IMR-90 (cell line): ENCODE measurements around the gene STK10. TPM values are rescaled to one million over a fixed set of nuclear protein-coding genes. Genes with fewer than 3 reads are reported as not detected.

Source experiments
- ATAC-seq: fragments of 200-7000 bp; cut with Tn5 transposase; 2 replicates; pipeline ENCODE4 v1.9.1; 2020; ENCODE audit warnings: low read depth, mild to moderate bottlenecking, moderate library complexity
- BruUV-seq: library from RNA; stranded (reverse); fragments of 400-500 nt; replicated peaks from 2 replicates; lab custom pipeline; 2021; lab: Mats Ljungman, UMichigan
- CTCF ChIA-PET: fragments of 300-600 bp; formaldehyde crosslinking; extraction: SDS; loops from one replicate; lab custom pipeline; 2021; ENCODE audit warnings: antibody characterized with exemption; lab: Yijun Ruan, JAX
- POLR2A ChIA-PET: fragments of 300-600 bp; sonication (Branson Sonifier 250); formaldehyde crosslinking; loops from one replicate; lab custom pipeline; 2022; ENCODE audit warnings: antibody characterized with exemption; ENCODE audit not compliant: unreplicated experiment; lab: Charles Lee
- DNase-seq: peaks from one replicate; pipeline ENCODE4 v3.0.0; 2013
- H2AFZ ChIP-seq: replicated peaks from 2 replicates; pipeline ENCODE3; 2013; ENCODE audit warnings: low read length, mild to moderate bottlenecking; ENCODE audit not compliant: poor library complexity
- H2AK5ac ChIP-seq: 2 replicates; pipeline ENCODE4 v1.6.1; 2013; ENCODE audit warnings: low read depth, low read length, inconsistent platforms
- H2AK9ac ChIP-seq: replicated peaks from 2 replicates; pipeline ENCODE3; 2013; ENCODE audit warnings: mild to moderate bottlenecking, low read depth, low read length, moderate library complexity; ENCODE audit not compliant: poor library complexity
- H2BK120ac ChIP-seq: 2 replicates; pipeline ENCODE4 v1.6.1; 2013; ENCODE audit warnings: low read depth, low read length, inconsistent platforms
- H2BK15ac ChIP-seq: 3 replicates; pipeline ENCODE4 v1.6.1; 2013; ENCODE audit warnings: low read depth, low read length, inconsistent platforms
- H2BK20ac ChIP-seq: 2 replicates; pipeline ENCODE4 v1.6.1; 2013; ENCODE audit warnings: low read depth, mild to moderate bottlenecking, inconsistent platforms, low read length, moderate library complexity
- H2BK5ac ChIP-seq: 2 replicates; pipeline ENCODE4 v1.6.1; 2013; ENCODE audit warnings: mild to moderate bottlenecking, low read depth, low read length, inconsistent platforms; ENCODE audit not compliant: poor library complexity, severe bottlenecking
- H3K14ac ChIP-seq: replicated peaks from 2 replicates; pipeline ENCODE4 v1.6.1; 2013; ENCODE audit warnings: low read depth, low read length, inconsistent platforms
- H3K18ac ChIP-seq: 2 replicates; pipeline ENCODE4 v1.6.1; 2013; ENCODE audit warnings: low read depth, low read length, control low read depth
- H3K23ac ChIP-seq: 2 replicates; pipeline ENCODE4 v1.6.1; 2013; ENCODE audit warnings: low read depth, low read length, inconsistent platforms
- H3K27ac ChIP-seq: 2 replicates; pipeline ENCODE4 v1.5.1; 2013; ENCODE audit warnings: mild to moderate bottlenecking, control low read depth, low read length; ENCODE audit not compliant: insufficient read depth
- H3K27me3 ChIP-seq: 2 replicates; pipeline ENCODE4 v1.6.1; 2013; ENCODE audit warnings: low read length; ENCODE audit not compliant: control insufficient read depth, insufficient read depth
- H3K36me3 ChIP-seq: 2 replicates; pipeline ENCODE4 v1.6.1; 2013; ENCODE audit warnings: low read length, mixed read lengths; ENCODE audit not compliant: control insufficient read depth, insufficient read depth
- H3K4ac ChIP-seq: 2 replicates; pipeline ENCODE4 v1.6.1; 2013; ENCODE audit warnings: low read depth, low read length, inconsistent platforms
- H3K4me1 ChIP-seq: 2 replicates; pipeline ENCODE4 v1.6.1; 2013; ENCODE audit warnings: low read length, mixed read lengths; ENCODE audit not compliant: control insufficient read depth, insufficient read depth
- H3K4me2 ChIP-seq: 2 replicates; pipeline ENCODE4 v1.6.1; 2013; ENCODE audit warnings: low read depth, mild to moderate bottlenecking, control low read depth, low read length, moderate library complexity
- H3K4me3 ChIP-seq: 2 replicates; pipeline ENCODE4 v1.5.1; 2013; ENCODE audit warnings: low read depth, mild to moderate bottlenecking, control low read depth, low read length, moderate library complexity; ENCODE audit not compliant: insufficient read depth
- H3K56ac ChIP-seq: 2 replicates; pipeline ENCODE4 v1.6.1; 2013; ENCODE audit warnings: low read length, inconsistent platforms; ENCODE audit not compliant: insufficient read depth; ENCODE audit errors: extremely low read depth
- H3K79me1 ChIP-seq, 2 experiments: 2 replicates each; pipeline ENCODE4 v1.6.1; 2013; ENCODE audit warnings: low read length in 2 of 2, inconsistent platforms in 1 of 2, low read depth in 1 of 2
- H3K9ac ChIP-seq: 2 replicates; pipeline ENCODE4 v1.6.1; 2013; ENCODE audit warnings: low read depth, low read length, control low read depth
- H3K9me1 ChIP-seq: 2 replicates; pipeline ENCODE4 v1.6.1; 2013; ENCODE audit warnings: low read length, inconsistent platforms; ENCODE audit not compliant: insufficient read depth
- H3K9me3 ChIP-seq: 2 replicates; pipeline ENCODE4 v1.6.1; 2013; ENCODE audit warnings: low read length; ENCODE audit not compliant: control insufficient read depth, insufficient read depth
- H4K20me1 ChIP-seq: 2 replicates; pipeline ENCODE4 v1.6.1; 2013; ENCODE audit warnings: low read length, inconsistent platforms; ENCODE audit not compliant: insufficient read depth
- H4K5ac ChIP-seq: 2 replicates; pipeline ENCODE4 v1.6.1; 2013; ENCODE audit warnings: mild to moderate bottlenecking, low read depth, low read length, control low read depth
- H4K8ac ChIP-seq, 2 experiments: 2 replicates each; pipeline ENCODE4 v1.6.1; 2013; ENCODE audit warnings: low read depth in 2 of 2, low read length in 2 of 2, control low read depth in 1 of 2, inconsistent platforms in 1 of 2
- H4K91ac ChIP-seq: 2 replicates; pipeline ENCODE4 v1.6.1; 2013; ENCODE audit warnings: low read depth, low read length, inconsistent platforms; ENCODE audit not compliant: insufficient read depth
- BHLHE40 ChIP-seq: fragments of 150-350 bp; IDR thresholded peaks from 2 replicates; pipeline ENCODE4 v1.6.1; 2016; ENCODE audit warnings: mild to moderate bottlenecking, low read depth, low read length
- CEBPB ChIP-seq: IDR thresholded peaks from 2 replicates; pipeline ENCODE4 v1.6.1; 2012; ENCODE audit warnings: low read depth, low read length, improper control_type of control experiment
- CHD1 ChIP-seq: IDR thresholded peaks from 2 replicates; pipeline ENCODE4 v1.6.1; 2012; ENCODE audit warnings: low read depth, low read length, improper control_type of control experiment
- FOS ChIP-seq: fragments of 150-350 bp; IDR thresholded peaks from 2 replicates; pipeline ENCODE4 v1.6.1; 2016; ENCODE audit warnings: low read depth, low read length
- MAFK ChIP-seq: IDR thresholded peaks from 2 replicates; pipeline ENCODE4 v1.6.1; 2012; ENCODE audit warnings: low read depth, low read length, improper control_type of control experiment
- MAZ ChIP-seq: IDR thresholded peaks from 2 replicates; pipeline ENCODE4 v1.6.1; 2012; ENCODE audit warnings: low read depth, mild to moderate bottlenecking, low read length, improper control_type of control experiment, moderate library complexity, borderline replicate concordance
- MXI1 ChIP-seq: IDR thresholded peaks from 2 replicates; pipeline ENCODE4 v1.6.1; 2012; ENCODE audit warnings: low read depth, mild to moderate bottlenecking, low read length, moderate library complexity, borderline replicate concordance
- NFE2L2 ChIP-seq: fragments of 150-350 bp; IDR thresholded peaks from 2 replicates; pipeline ENCODE4 v1.6.1; 2016; ENCODE audit warnings: low read depth, mild to moderate bottlenecking, low read length
- POLR2A ChIP-seq: IDR thresholded peaks from 2 replicates; pipeline ENCODE4 v1.6.1; 2012; ENCODE audit warnings: mild to moderate bottlenecking, low read depth, low read length
- RAD21 ChIP-seq: IDR thresholded peaks from 2 replicates; pipeline ENCODE4 v1.6.1; 2012; ENCODE audit warnings: low read length, improper control_type of control experiment
- RCOR1 ChIP-seq: IDR thresholded peaks from 2 replicates; pipeline ENCODE4 v1.6.1; 2012; ENCODE audit warnings: mild to moderate bottlenecking, low read length, improper control_type of control experiment; ENCODE audit not compliant: insufficient replicate concordance
- RFX5 ChIP-seq: IDR thresholded peaks from 2 replicates; pipeline ENCODE4 v1.8.0; 2012; ENCODE audit warnings: low read depth, mild to moderate bottlenecking, low read length, moderate library complexity
- SMC3 ChIP-seq: fragments of 150-350 bp; IDR thresholded peaks from 2 replicates; pipeline ENCODE4 v1.6.1; 2016; ENCODE audit warnings: low read depth, mild to moderate bottlenecking, antibody characterized with exemption, low read length, moderate library complexity
- WGBS, 2 experiments: methylation state at CpG; one replicate each; pipeline versions ENCODE4 v1.1.5 to v1.1.7; 2013; ENCODE audit warnings: missing lambda C conversion rate in 2 of 2; ENCODE audit not compliant: insufficient read length in 1 of 2; ENCODE audit errors: extremely low coverage in 2 of 2; 5-methylcytosine and 5-hydroxymethylcytosine counted together
- dilution Hi-C: fragments of 300-500 bp; cut with HindIII; formaldehyde crosslinking; loops from one replicate; pipeline ENCODE4 v1.14.3; 2018; ENCODE audit warnings: low sequenced_read_pairs; ENCODE audit not compliant: unreplicated experiment
- in situ Hi-C: fragments of 300-500 bp; cut with MboI; formaldehyde crosslinking; loops from 3 replicates; pipeline ENCODE4 v1.14.3; 2019; ENCODE audit warnings: low sequenced_read_pairs, inconsistent platforms, mixed read lengths
- intact Hi-C: fragments of 100-400 bp; cut with micrococcal nuclease; formaldehyde crosslinking; loops from 2 replicates; pipeline ENCODE4 v1.10.0; 2022
- polyA plus RNA-seq, 3 experiments: library from polyadenylated mRNA; depleted of rRNA; stranded (reverse); fragments of >200 nt; gene quantifications; 2 replicates each; pipeline ENCODE4 v1.2.3, GENCODE V29; 2012; ENCODE audit warnings: low replicate concordance in 1 of 3
- total RNA-seq: library from RNA; depleted of rRNA; stranded (reverse); fragments of >200 nt; gene quantifications from 2 replicates; pipeline ENCODE4 v1.2.3, GENCODE V29; 2012
- TF ChIP-seq, protein P1 (sequence below): fragments of 150-350 bp; IDR thresholded peaks from 2 replicates; pipeline ENCODE4 v1.6.1; 2017; ENCODE audit warnings: mild to moderate bottlenecking, antibody characterized with exemption, low read length, low read depth
- TF ChIP-seq, protein P2 (sequence below): conservative IDR thresholded peaks from 2 replicates; pipeline ENCODE4 v1.5.1; 2012; ENCODE audit warnings: mild to moderate bottlenecking, low read depth, low read length, improper control_type of control experiment
- TF ChIP-seq, protein P3 (sequence below): fragments of 150-350 bp; IDR thresholded peaks from 2 replicates; pipeline ENCODE4 v1.6.1; 2016; ENCODE audit warnings: low read depth, mild to moderate bottlenecking, low read length, moderate library complexity, borderline replicate concordance

Gene STK10
- total and polyA plus RNA-seq, 2 of the 4 experiments (the other 2 are of a cell fraction) = 15.4 to 18.5 TPM

DNA sequence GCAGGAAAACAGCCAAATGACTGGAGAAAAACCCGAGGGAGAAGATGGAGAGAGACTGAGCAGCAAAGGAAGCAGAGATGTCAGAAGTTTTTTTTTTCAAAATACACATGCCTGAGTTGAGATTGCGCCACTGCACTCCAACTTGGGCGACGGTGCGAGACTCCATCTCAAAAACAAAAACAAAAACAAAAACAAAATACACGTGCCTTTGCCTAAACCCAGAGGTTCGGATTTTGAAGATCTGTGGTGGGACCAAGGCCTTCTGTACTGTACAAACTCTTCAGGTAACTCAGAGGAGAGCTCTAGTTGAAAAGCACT is 142.8 kb downstream of the STK10 start:
- H3K18ac ChIP-seq = no peak overlapping the region
- H2BK20ac ChIP-seq = no peak overlapping the region
- intact Hi-C loops (no loop called here), dilution Hi-C loops (no loop called here), in situ Hi-C loops (loop anchor here (10.0 to 25.0 kb wide), 3 partner anchors 130 to 630 kb away; partner anchors contain the start of gene FGF18)
- no peak overlapping the region for H3K4me3 ChIP-seq
- H2AFZ ChIP-seq = no peak overlapping the region
- no peak overlapping the region for H2BK15ac ChIP-seq
- no peak overlapping the region for H4K5ac ChIP-seq
- H4K91ac ChIP-seq = no peak overlapping the region
- ATAC-seq (no peak), DNase-seq (no peak)
- H3K9ac ChIP-seq = no peak overlapping the region
- H3K14ac ChIP-seq = no peak overlapping the region
- 63% methylated on average over 1 of the region's 7 CpGs; no CpG with 5 or more reads in 1 of the 2 experiments for WGBS, 2 experiments
- no peak overlapping the region for H3K56ac ChIP-seq
- TF ChIP-seq FOS (no peak), NFE2L2 (no peak), BHLHE40 (no peak), SMC3 (no peak), RCOR1 (no peak), RAD21 (no peak), CEBPB (no peak), MAZ (no peak), POLR2A (no peak), MAFK (no peak), CHD1 (no peak), RFX5 (no peak), MXI1 (no peak)
- TF ChIP-seq, protein P1, sequence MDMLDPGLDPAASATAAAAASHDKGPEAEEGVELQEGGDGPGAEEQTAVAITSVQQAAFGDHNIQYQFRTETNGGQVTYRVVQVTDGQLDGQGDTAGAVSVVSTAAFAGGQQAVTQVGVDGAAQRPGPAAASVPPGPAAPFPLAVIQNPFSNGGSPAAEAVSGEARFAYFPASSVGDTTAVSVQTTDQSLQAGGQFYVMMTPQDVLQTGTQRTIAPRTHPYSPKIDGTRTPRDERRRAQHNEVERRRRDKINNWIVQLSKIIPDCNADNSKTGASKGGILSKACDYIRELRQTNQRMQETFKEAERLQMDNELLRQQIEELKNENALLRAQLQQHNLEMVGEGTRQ = no peak
- TF ChIP-seq, protein P2, sequence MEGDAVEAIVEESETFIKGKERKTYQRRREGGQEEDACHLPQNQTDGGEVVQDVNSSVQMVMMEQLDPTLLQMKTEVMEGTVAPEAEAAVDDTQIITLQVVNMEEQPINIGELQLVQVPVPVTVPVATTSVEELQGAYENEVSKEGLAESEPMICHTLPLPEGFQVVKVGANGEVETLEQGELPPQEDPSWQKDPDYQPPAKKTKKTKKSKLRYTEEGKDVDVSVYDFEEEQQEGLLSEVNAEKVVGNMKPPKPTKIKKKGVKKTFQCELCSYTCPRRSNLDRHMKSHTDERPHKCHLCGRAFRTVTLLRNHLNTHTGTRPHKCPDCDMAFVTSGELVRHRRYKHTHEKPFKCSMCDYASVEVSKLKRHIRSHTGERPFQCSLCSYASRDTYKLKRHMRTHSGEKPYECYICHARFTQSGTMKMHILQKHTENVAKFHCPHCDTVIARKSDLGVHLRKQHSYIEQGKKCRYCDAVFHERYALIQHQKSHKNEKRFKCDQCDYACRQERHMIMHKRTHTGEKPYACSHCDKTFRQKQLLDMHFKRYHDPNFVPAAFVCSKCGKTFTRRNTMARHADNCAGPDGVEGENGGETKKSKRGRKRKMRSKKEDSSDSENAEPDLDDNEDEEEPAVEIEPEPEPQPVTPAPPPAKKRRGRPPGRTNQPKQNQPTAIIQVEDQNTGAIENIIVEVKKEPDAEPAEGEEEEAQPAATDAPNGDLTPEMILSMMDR = no peak
- TF ChIP-seq, protein P3, sequence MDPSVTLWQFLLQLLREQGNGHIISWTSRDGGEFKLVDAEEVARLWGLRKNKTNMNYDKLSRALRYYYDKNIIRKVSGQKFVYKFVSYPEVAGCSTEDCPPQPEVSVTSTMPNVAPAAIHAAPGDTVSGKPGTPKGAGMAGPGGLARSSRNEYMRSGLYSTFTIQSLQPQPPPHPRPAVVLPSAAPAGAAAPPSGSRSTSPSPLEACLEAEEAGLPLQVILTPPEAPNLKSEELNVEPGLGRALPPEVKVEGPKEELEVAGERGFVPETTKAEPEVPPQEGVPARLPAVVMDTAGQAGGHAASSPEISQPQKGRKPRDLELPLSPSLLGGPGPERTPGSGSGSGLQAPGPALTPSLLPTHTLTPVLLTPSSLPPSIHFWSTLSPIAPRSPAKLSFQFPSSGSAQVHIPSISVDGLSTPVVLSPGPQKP = no peak
- H2BK120ac ChIP-seq = no peak overlapping the region
- no peaks in the 10 kb centered on the region for H3K27me3 ChIP-seq
- no peak overlapping the region for H3K4ac ChIP-seq
- no peak overlapping the region for H2AK9ac ChIP-seq
- peaks cover 4% of the 10 kb centered on the region; the same call in 1 of the 2 replicates for H3K9me1 ChIP-seq
- ChIA-PET POLR2A (no interaction called here), CTCF (no interaction called here)
- H4K8ac ChIP-seq = no peak overlapping the region
- peaks cover 0 to 3% of the 10 kb centered on the region in 2 experiments; a peak in 2 of 4 replicates for H3K79me1 ChIP-seq
- H2BK5ac ChIP-seq = no peak overlapping the region
- H3K4me2 ChIP-seq = no peak overlapping the region
- peaks cover 30% of the 10 kb centered on the region for H3K36me3 ChIP-seq
- H2AK5ac ChIP-seq = no peak overlapping the region
- H3K4me1 ChIP-seq = no peaks in the 10 kb centered on the region
- H3K9me3 ChIP-seq = no peaks in the 10 kb centered on the region
- no TSS peak for BruUV-seq
- H3K27ac ChIP-seq = no peak overlapping the region
- H3K23ac ChIP-seq = no peak overlapping the region
- H4K20me1 ChIP-seq = no peaks in the 10 kb centered on the region
